Heart left ventricle (tissue), 16 donors: ENCODE results near the gene XYLT1. TPM values are rescaled to one million over a fixed set of nuclear protein-coding genes. Genes with fewer than 3 reads are reported as not detected.
A peak's percentile ranks its signal among the peaks of the same experiment; 100 is the strongest.

Experiments
- ATAC-seq, 4 donors: fragments of 200-7000 bp; cut with Tn5 transposase; one replicate each; pipeline ENCODE4 v1.9.1; 2020 to 2022; ENCODE audit warnings: moderate library complexity in 4 of 4, mild to moderate bottlenecking in 3 of 4, moderate number of reproducible peaks in 1 of 4
- DNase-seq, 5 donors: peaks; one replicate each; pipeline ENCODE4 v3.0.0-alpha.2; 2020
- H3K27ac ChIP-seq, 12 donors: fragments of 200-600 bp; sonication (generic) in 4 of 12; one replicate each; pipeline versions ENCODE4 v1.5.0 to v1.8.0; 2016 to 2022; ENCODE audit warnings: mild to moderate bottlenecking in 2 of 12
- H3K27me3 ChIP-seq, 9 donors: fragments of 200-600 bp; sonication (generic) in 2 of 9; one replicate each; pipeline versions ENCODE4 v1.5.1 to v1.8.0; 2016 to 2022; ENCODE audit warnings: mild to moderate bottlenecking in 3 of 9
- H3K36me3 ChIP-seq, 9 donors: fragments of 200-600 bp; sonication (generic) in 2 of 9; one replicate each; pipeline versions ENCODE4 v1.5.0 to v1.8.0; 2018 to 2022; ENCODE audit warnings: mild to moderate bottlenecking in 2 of 9
- H3K4me1 ChIP-seq, 12 donors: fragments of 200-600 bp; sonication (generic) in 4 of 12; one replicate each; pipeline versions ENCODE4 v1.5.0 to v1.8.0; 2016 to 2022; ENCODE audit warnings: mild to moderate bottlenecking in 3 of 12
- H3K4me3 ChIP-seq, 12 donors: fragments of 200-600 bp; sonication (generic) in 4 of 12; one replicate each; pipeline versions ENCODE4 v1.5.0 to v1.8.0; 2017 to 2022; ENCODE audit warnings: mild to moderate bottlenecking in 9 of 12, moderate library complexity in 4 of 12
- H3K9me3 ChIP-seq, 12 donors: fragments of 200-600 bp; sonication (generic) in 4 of 12; one replicate each; pipeline versions ENCODE4 v1.5.0 to v1.8.0; 2016 to 2022; ENCODE audit warnings: mild to moderate bottlenecking in 1 of 12
- CTCF ChIP-seq, 12 donors: fragments of 200-600 bp; sonication (generic) in 4 of 12; IDR thresholded peaks; one replicate each; pipeline versions ENCODE4 v1.5.0 to v1.8.0; 2018 to 2022; ENCODE audit warnings: antibody characterized with exemption in 12 of 12, mild to moderate bottlenecking in 5 of 12
- POLR2A ChIP-seq, 2 donors: fragments of 450-650 bp; IDR thresholded peaks; one replicate each; pipeline ENCODE4 v1.6.1; 2017; ENCODE audit warnings: antibody characterized with exemption in 2 of 2, mild to moderate bottlenecking in 2 of 2, moderate library complexity in 2 of 2
- WGBS, 4 donors: extraction: QIAGEN DNeasy Blood & Tissue Kit in 2 of 4; methylation state at CpG; one replicate each; pipeline versions ENCODE4 v1.1.5 to v1.1.7; 2013 to 2018; 5-methylcytosine and 5-hydroxymethylcytosine counted together
- intact Hi-C, 10 donors: fragments of 100-400 bp; cut with DNase I; formaldehyde crosslinking; loops; one replicate each; pipeline versions ENCODE4 v1.11.1 to v1.14.2; 2022
- polyA plus RNA-seq, 2 donors: library from polyadenylated mRNA; stranded (reverse); fragments of 200-250 nt; gene quantifications; one replicate each; pipeline ENCODE4 v1.2.3, GENCODE V29; 2013
- total RNA-seq, 9 donors: library from RNA; depleted of rRNA in 2 of 9; stranded (reverse); fragments of >200 nt in 2 of 9; fragmentation: NEBNext Ultra II Directional in 3 of 9; extraction: Animal tissue kit (Norgen Biotek cat#: 25700) in 3 of 9; gene quantifications; one replicate each; pipeline versions ENCODE4 v1.1.0 to v1.2.4, GENCODE V29; 2016 to 2023
- donor health status: ischemic (EF 13 %, LVEDD 7.1; RV severe dilation, severe dysfunction).
- donor health status: healthy with polysubstance abuse.
- donor health status: DM: no; HTN: yes; CAD: no.
- donor health status: DM: no; HTN: no; CAD: no.
- donor health status: ischemic (EF 25% LVEDD 6.9; RV normal size, moderate dysfunction).
- donor health status: ischemic (EF 25% LVEDD 5.7; RV mildly dilated, moderate dysfunction).
- donor health status: healthy.
- donor health status: DM: yes; HTN: yes; CAD: no.
- donor health status: ischemic (EF 35%, LVEDD 5.7; RV mildly dilated, moderate dysfunction).
- donor health status: nonischemic (EF 11% LVEDD 7.7; RV severe dilation, severe dysfunction).
- donor health status: DM: yes; HTN: yes; CAD: no.
- donor health status: PGD.
- donor health status: ischemic (EF 29% LVEDD 5.4; RV normal size, mild dysfunction).
- donor health status: nonischemic (EF 23%, LVEDD 6.1; RV moderate dilation, normal function).

The XYLT1 gene
- total and polyA plus RNA-seq, 11 donors = 0.46 to 12.3 (median 2.4) TPM

- no peaks in the 10 kb centered on the region for H3K9me3 ChIP-seq
- ATAC-seq (no peak), DNase-seq (no peak)
- no peak overlapping the region for H3K4me3 ChIP-seq
- TF ChIP-seq CTCF (IDR thresholded peaks at IDR 0.05) = no peak
- TF ChIP-seq POLR2A (IDR thresholded peaks at IDR 0.05) = no peak
- H3K27ac ChIP-seq = no peak overlapping the region
- intact Hi-C loops = no loop called here
- H3K27me3 ChIP-seq = no peaks in the 10 kb centered on the region
- H3K4me1 ChIP-seq = peaks cover 0 to 29% (median 9%) of the 10 kb centered on the region in 12 donors
- 94 to 98% (median 95%) methylated on average over 4 of the region's 4 CpGs for WGBS, 4 donors
- H3K36me3 ChIP-seq = no peaks in the 10 kb centered on the region
Observed at GRCh38 chr16:17301184-17301583, 169.6 kb downstream of the XYLT1 start.

DNA sequence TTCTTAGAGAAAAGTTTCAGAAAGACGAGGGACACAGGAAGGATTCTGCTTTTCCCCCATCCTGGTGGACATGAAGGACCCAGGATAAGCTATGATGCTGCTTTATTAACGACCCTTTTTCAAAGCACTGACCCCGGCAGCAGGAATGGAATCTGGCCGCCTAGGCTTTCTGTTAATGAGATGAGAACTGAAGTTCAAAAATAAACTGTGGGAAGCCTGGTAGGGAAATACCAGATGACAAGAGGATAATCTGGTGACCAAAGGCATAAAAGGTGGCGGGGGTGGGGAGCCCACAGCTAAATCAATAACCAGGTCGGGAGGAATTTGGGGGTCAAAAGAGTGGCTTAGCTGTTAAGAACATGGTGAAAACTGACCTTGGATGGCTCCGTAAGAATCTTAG, 171.0 kb downstream of the XYLT1 start:
- Histone ChIP-seq H3K36me3 (no peaks in the 10 kb centered on the region), H3K9me3 (no peaks in the 10 kb centered on the region), H3K4me3 (no peak overlapping the region), H3K27ac (no peak overlapping the region), H3K4me1 (peaks cover 0 to 34% (median 10%) of the 10 kb centered on the region in 12 donors), H3K27me3 (no peaks in the 10 kb centered on the region)
- ATAC-seq (no peak), DNase-seq (no peak)
- TF ChIP-seq POLR2A (IDR thresholded peaks at IDR 0.05) = no peak
- intact Hi-C loops = loop anchor here in 2 of 10 donors (5.0 to 10.0 kb wide), 2 partner anchors 45 to 163 kb away; no protein-coding TSS in a partner anchor
- WGBS, 4 donors = 48 to 55% (median 52%) methylated on average over 7 of the region's 7 CpGs

DNA sequence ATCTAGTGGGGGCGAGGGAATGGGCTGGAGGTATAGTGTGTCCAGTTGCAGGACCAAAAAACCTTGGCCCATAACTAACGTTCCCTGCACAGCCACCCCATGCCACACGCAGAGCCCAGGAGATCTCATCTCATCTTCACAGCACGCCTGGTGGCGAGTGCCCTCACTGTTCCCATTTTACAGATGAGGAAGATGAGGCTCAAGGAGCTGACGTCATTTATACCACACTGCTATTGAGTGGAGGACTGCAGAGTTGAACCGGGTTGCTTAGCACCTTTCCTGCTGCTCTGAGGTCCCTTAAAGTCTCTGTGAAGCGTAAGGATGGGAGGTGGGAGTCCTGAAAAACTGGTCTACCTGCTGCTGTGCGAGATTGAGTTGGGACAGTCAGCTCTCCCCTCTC, 172.5 kb downstream of the XYLT1 start:
- peaks cover 0 to 20% (median 9%) of the 10 kb centered on the region in 12 donors for H3K4me1 ChIP-seq
- no peaks in the 10 kb centered on the region for H3K27me3 ChIP-seq
- H3K4me3 ChIP-seq = no peak overlapping the region
- no peak overlapping the region for H3K27ac ChIP-seq
- TF ChIP-seq POLR2A (IDR thresholded peaks at IDR 0.05) (no peak), CTCF (IDR thresholded peaks at IDR 0.05) (no peak)
- H3K36me3 ChIP-seq = no peaks in the 10 kb centered on the region
- 94 to 96% (median 95%) methylated on average over 9 of the region's 9 CpGs for WGBS, 4 donors
- H3K9me3 ChIP-seq = no peaks in the 10 kb centered on the region
- intact Hi-C loops = loop anchor here in 2 of 10 donors (5.0 to 10.0 kb wide), 2 partner anchors 47 to 164 kb away; no protein-coding TSS in a partner anchor
- ATAC-seq (no peak), DNase-seq (no peak)

- Histone ChIP-seq H3K36me3 (no peaks in the 10 kb centered on the region), H3K4me1 (peaks cover 0 to 20% (median 6%) of the 10 kb centered on the region in 12 donors), H3K27ac (peak overlapping the region in 5 of 12 donors; percentile 39 to 63 (median 43)), H3K9me3 (no peaks in the 10 kb centered on the region), H3K4me3 (no peak overlapping the region), H3K27me3 (no peaks in the 10 kb centered on the region)
- TF ChIP-seq POLR2A (IDR thresholded peaks at IDR 0.05) = no peak
- no peak for TF ChIP-seq CTCF (IDR thresholded peaks at IDR 0.05)
- intact Hi-C loops = loop anchor here in 2 of 10 donors (5.0 to 10.0 kb wide), 2 partner anchors 48 to 166 kb away; no protein-coding TSS in a partner anchor
- ATAC-seq (peak in 3 of 4 donors; percentile 73 to 81 (median 79)), DNase-seq (peak in 4 of 5 donors; percentile 18 to 65 (median 30))
- WGBS, 4 donors = 12 to 32% (median 23%) methylated on average over 7 of the region's 7 CpGs
Observed at GRCh38 chr16:17296431-17296830, 174.3 kb downstream of the XYLT1 start.

DNA sequence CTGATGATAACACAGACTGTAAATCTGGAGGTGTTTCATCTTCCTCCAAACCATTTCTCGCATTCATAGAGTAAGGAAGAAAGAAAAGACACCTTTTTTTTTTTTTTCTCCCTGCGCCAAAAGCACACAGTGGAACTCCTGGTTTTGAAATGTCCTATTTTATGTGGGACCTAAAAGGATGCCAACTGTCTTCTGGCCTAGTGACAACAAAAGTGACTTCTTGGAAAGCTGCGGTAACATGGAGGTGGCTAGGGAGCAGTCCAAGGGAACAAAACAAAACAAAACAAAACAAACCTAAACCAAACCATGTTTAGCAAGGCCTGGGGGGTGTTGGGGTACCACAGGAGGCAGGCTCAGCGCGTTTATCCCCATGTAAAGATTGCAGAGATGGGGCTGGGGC, 174.8 kb downstream of the XYLT1 start:
- no peaks in the 10 kb centered on the region for H3K27me3 ChIP-seq
- no peak for DNase-seq
- no peaks in the 10 kb centered on the region for H3K36me3 ChIP-seq
- no peaks in the 10 kb centered on the region for H3K9me3 ChIP-seq
- no peak for TF ChIP-seq CTCF (IDR thresholded peaks at IDR 0.05)
- TF ChIP-seq POLR2A (IDR thresholded peaks at IDR 0.05) = no peak
- peak in 3 of 4 donors; percentile 33 to 70 (median 60) for ATAC-seq
- 56 to 66% (median 59%) methylated on average over 5 of the region's 5 CpGs for WGBS, 4 donors
- H3K4me1 ChIP-seq = peaks cover 0 to 20% (median 6%) of the 10 kb centered on the region in 12 donors
- peak overlapping the region in 5 of 12 donors; percentile 39 to 63 (median 43) for H3K27ac ChIP-seq
- no peak overlapping the region for H3K4me3 ChIP-seq
- intact Hi-C loops = loop anchor here in 2 of 10 donors (5.0 to 10.0 kb wide), 2 partner anchors 49 to 166 kb away; no protein-coding TSS in a partner anchor
